Activated CD8-positive, alpha-beta memory T cell treated with anti-CD3 and anti-CD28 coated beads, Interleukin-2, amount 50 U/mL, for 24 hours (primary cell): ENCODE data around the gene KAT14.
A peak's percentile ranks its signal among the peaks of the same experiment; 100 is the strongest.
"Not testable (repeated sequence)": the region's sequence is repeated elsewhere in the genome, so short reads cannot be mapped to it uniquely, and the experiment has no call there.

ENCODE experiments used
- DNase-seq: peaks from one replicate; pipeline ENCODE4 v3.0.0-alpha.2; 2020; ENCODE audit errors: extremely low read depth

The KAT14 gene

GRCh38 chr20:18137412-18138265 is at the start of gene KAT14, which contains the start of gene PET117:
KAT14 (plus strand) TSS chr20:18137863; CDS start chr20:18142661, 4,798 bp downstream.
PET117 (plus strand) TSS chr20:18137863; CDS start chr20:18137956, 93 bp downstream.
- DNase-seq, result peak; percentile 64

- not testable (repeated sequence) for DNase-seq
These were observed 49.4 kb upstream of the KAT14 start for GRCh38 chr20:18088298-18088697.

GRCh38 chr20:18088841-18089240 is 48.8 kb upstream of the KAT14 start:
- not testable (repeated sequence) for DNase-seq

GRCh38 chr20:18090044-18090443 is 47.6 kb upstream of the KAT14 start:
- DNase-seq, result no peak

- no peak for DNase-seq
These were observed 47.2 kb upstream of the KAT14 start for GRCh38 chr20:18090477-18090876.

- DNase-seq, result no peak
These were observed 46.0 kb upstream of the KAT14 start for GRCh38 chr20:18091623-18092022.

GRCh38 chr20:18092890-18093289 is 44.8 kb upstream of the KAT14 start:
- no peak for DNase-seq

GRCh38 chr20:18093388-18093787 is 44.3 kb upstream of the KAT14 start:
- no peak for DNase-seq

- DNase-seq, result no peak
These were observed 43.5 kb upstream of the KAT14 start for GRCh38 chr20:18094191-18094590.

GRCh38 chr20:18100569-18100968 is 37.1 kb upstream of the KAT14 start:
- not testable (repeated sequence) for DNase-seq

GRCh38 chr20:18101125-18101810 is 36.4 kb upstream of the KAT14 start:
- no peak for DNase-seq

GRCh38 chr20:18103497-18103896 is 34.2 kb upstream of the KAT14 start:
- no peak for DNase-seq

- no peak for DNase-seq
These were observed 29.3 kb upstream of the KAT14 start for GRCh38 chr20:18108326-18108725.

GRCh38 chr20:18128574-18128973 is 9.1 kb upstream of the KAT14 start:
- not testable (repeated sequence) for DNase-seq

GRCh38 chr20:18132663-18133062 is 5.0 kb upstream of the KAT14 start:
- no peak for DNase-seq

- no peak for DNase-seq
These were observed 3.7 kb upstream of the KAT14 start for GRCh38 chr20:18133962-18134361.

GRCh38 chr20:18138266-18138582 is 561 bp downstream of the KAT14 start:
- DNase-seq, result no peak

GRCh38 chr20:18138639-18139583 is 1.2 kb downstream of the KAT14 start:
- no peak for DNase-seq

GRCh38 chr20:18139832-18140231 is 2.2 kb downstream of the KAT14 start:
- DNase-seq, result no peak

GRCh38 chr20:18144541-18145099 is 7.0 kb downstream of the KAT14 start:
- no peak for DNase-seq

GRCh38 chr20:18154342-18154741 is 16.7 kb downstream of the KAT14 start:
- DNase-seq, result no peak

- no peak for DNase-seq
These were observed 18.4 kb downstream of the KAT14 start for GRCh38 chr20:18156045-18156444.
